ENCODE data around the gene KREMEN1. TPM values are rescaled to one million over a fixed set of nuclear protein-coding genes. Genes with fewer than 3 reads are reported as not detected.

Gene KREMEN1
- total RNA-seq, 1 donor from 2014 or later: 7.1 TPM

- DNase-seq (ENCODE audit: low read depth): no peak
- TF ChIP-seq, protein P1, sequence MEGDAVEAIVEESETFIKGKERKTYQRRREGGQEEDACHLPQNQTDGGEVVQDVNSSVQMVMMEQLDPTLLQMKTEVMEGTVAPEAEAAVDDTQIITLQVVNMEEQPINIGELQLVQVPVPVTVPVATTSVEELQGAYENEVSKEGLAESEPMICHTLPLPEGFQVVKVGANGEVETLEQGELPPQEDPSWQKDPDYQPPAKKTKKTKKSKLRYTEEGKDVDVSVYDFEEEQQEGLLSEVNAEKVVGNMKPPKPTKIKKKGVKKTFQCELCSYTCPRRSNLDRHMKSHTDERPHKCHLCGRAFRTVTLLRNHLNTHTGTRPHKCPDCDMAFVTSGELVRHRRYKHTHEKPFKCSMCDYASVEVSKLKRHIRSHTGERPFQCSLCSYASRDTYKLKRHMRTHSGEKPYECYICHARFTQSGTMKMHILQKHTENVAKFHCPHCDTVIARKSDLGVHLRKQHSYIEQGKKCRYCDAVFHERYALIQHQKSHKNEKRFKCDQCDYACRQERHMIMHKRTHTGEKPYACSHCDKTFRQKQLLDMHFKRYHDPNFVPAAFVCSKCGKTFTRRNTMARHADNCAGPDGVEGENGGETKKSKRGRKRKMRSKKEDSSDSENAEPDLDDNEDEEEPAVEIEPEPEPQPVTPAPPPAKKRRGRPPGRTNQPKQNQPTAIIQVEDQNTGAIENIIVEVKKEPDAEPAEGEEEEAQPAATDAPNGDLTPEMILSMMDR (IDR thresholded peaks at IDR 0.05; ENCODE audit: insufficient read depth, low read length, poor library complexity, severe bottlenecking): no peak
- Histone ChIP-seq H3K27me3 (ENCODE audit: control insufficient read depth, insufficient read depth, low read length) (no peaks in the 10 kb centered on the region), H3K4me3 (ENCODE audit: low read depth, low read length) (no peak overlapping the region), H3K36me3 (ENCODE audit: control insufficient read depth, insufficient read depth, low read length) (no peaks in the 10 kb centered on the region)
These were observed 112.1 kb downstream of the KREMEN1 start for GRCh38 chr22:29184849-29185490.

GRCh38 chr22:29186302-29186701 is 113.5 kb downstream of the KREMEN1 start:
- no peak for DNase-seq (ENCODE audit: low read depth)
- H3K27me3 ChIP-seq (ENCODE audit: control insufficient read depth, insufficient read depth, low read length): no peaks in the 10 kb centered on the region
- TF ChIP-seq, protein P1 (IDR thresholded peaks at IDR 0.05; ENCODE audit: insufficient read depth, low read length, poor library complexity, severe bottlenecking): no peak
- H3K36me3 ChIP-seq (ENCODE audit: control insufficient read depth, insufficient read depth, low read length): no peaks in the 10 kb centered on the region
- no peak overlapping the region for H3K4me3 ChIP-seq (ENCODE audit: low read depth, low read length)

DNA sequence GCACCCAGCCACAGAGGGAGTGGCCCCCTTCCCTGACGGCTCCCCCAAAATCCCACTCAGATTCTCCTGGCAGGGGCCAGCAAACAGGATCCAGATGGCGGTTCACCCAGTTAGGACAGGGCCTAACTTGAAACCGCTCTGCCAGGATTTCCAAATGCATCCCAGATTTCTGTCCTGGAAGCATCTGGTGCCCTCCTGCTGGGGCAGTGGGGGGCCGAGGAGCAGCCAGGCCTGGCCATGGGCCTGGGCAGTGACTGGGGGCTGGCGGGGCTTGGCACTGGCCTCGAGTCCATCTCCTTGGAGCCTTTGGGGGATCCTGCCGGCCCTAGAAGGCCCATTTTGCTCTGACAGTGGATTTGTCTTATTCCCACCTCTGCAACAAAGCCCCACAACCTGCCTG is 115.0 kb downstream of the KREMEN1 start:
- no peaks in the 10 kb centered on the region for H3K27me3 ChIP-seq (ENCODE audit: control insufficient read depth, insufficient read depth, low read length)
- no peak overlapping the region for H3K4me3 ChIP-seq (ENCODE audit: low read depth, low read length)
- no peak for DNase-seq (ENCODE audit: low read depth)
- no peaks in the 10 kb centered on the region for H3K36me3 ChIP-seq (ENCODE audit: control insufficient read depth, insufficient read depth, low read length)
- TF ChIP-seq, protein P1 (IDR thresholded peaks at IDR 0.05; ENCODE audit: insufficient read depth, low read length, poor library complexity, severe bottlenecking): no peak

DNA sequence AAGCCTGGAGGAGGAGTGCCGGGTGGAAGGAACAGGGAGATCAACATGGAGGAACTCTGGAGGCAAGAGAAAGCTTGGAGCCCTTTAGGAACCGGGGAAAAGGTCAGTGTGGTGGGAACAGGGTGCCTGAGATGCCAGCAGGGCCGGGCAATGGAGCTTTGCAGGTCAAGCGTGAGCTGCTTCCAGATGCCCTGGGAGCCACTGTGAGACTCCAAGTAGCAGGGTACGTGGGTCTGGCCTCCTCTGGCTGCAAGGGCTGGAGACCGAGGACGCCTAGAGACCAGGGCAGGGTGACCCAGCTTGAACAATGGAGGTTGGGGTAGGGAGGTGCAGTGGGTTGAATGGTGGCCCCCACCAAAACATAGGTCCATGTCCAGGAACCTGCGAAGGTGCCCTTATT is 117.2 kb downstream of the KREMEN1 start:
- Histone ChIP-seq H3K27me3 (ENCODE audit: control insufficient read depth, insufficient read depth, low read length) (no peaks in the 10 kb centered on the region), H3K36me3 (ENCODE audit: control insufficient read depth, insufficient read depth, low read length) (no peaks in the 10 kb centered on the region), H3K4me3 (ENCODE audit: low read depth, low read length) (no peak overlapping the region)
- DNase-seq (ENCODE audit: low read depth): no peak
- TF ChIP-seq, protein P1 (IDR thresholded peaks at IDR 0.05; ENCODE audit: insufficient read depth, low read length, poor library complexity, severe bottlenecking): no peak

DNA sequence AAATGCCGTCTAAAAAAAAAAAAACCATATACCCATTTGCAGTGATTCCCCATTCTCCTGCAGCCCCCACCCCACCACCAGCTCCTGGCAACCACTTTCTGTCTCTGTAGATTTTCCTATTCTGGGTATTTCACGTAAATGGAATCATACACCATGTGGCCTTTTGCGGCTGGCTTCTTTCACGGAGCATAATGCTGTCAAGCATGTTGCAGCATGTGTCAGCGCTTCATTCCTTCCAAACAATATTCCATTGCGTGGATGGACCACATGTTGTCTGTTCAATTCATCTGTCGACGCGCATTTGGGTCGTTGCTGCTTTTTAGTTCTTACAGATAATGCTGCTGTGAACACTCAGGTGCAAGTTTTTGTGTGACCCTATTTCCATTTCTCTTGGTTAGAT is 118.1 kb downstream of the KREMEN1 start:
- TF ChIP-seq, protein P1 (IDR thresholded peaks at IDR 0.05; ENCODE audit: insufficient read depth, low read length, poor library complexity, severe bottlenecking): no peak
- no peak overlapping the region for H3K4me3 ChIP-seq (ENCODE audit: low read depth, low read length)
- no peaks in the 10 kb centered on the region for H3K27me3 ChIP-seq (ENCODE audit: control insufficient read depth, insufficient read depth, low read length)
- no peaks in the 10 kb centered on the region for H3K36me3 ChIP-seq (ENCODE audit: control insufficient read depth, insufficient read depth, low read length)
- no peak for DNase-seq (ENCODE audit: low read depth)

GRCh38 chr22:29193021-29193420 is 120.2 kb downstream of the KREMEN1 start:
- TF ChIP-seq, protein P1 (IDR thresholded peaks at IDR 0.05; ENCODE audit: insufficient read depth, low read length, poor library complexity, severe bottlenecking): no peak
- H3K36me3 ChIP-seq (ENCODE audit: control insufficient read depth, insufficient read depth, low read length): no peaks in the 10 kb centered on the region
- DNase-seq (ENCODE audit: low read depth): no peak
- no peaks in the 10 kb centered on the region for H3K27me3 ChIP-seq (ENCODE audit: control insufficient read depth, insufficient read depth, low read length)
- H3K4me3 ChIP-seq (ENCODE audit: low read depth, low read length): no peak overlapping the region

Data from kidney epithelial cell (primary cell).